OCI-LY7 (cell line): ENCODE measurements around the gene COP1.

Experiments used
- EZH2phosphoT487 ChIP-seq: fragments of 200-600 bp; sonication (generic); IDR thresholded peaks from 2 replicates; pipeline ENCODE4 v1.6.1; 2018; ENCODE audit warnings: low read depth, borderline replicate concordance, mild to moderate bottlenecking, mixed run types, antibody characterized with exemption, low read length, moderate library complexity, mixed read lengths
- TF ChIP-seq, protein P1 (sequence below): fragments of 200-600 bp; sonication (generic); conservative IDR thresholded peaks from 2 replicates; pipeline ENCODE4 v1.5.1; 2014; ENCODE audit warnings: mild to moderate bottlenecking, antibody characterized with exemption, low read length, moderate library complexity, mixed read lengths

DNA sequence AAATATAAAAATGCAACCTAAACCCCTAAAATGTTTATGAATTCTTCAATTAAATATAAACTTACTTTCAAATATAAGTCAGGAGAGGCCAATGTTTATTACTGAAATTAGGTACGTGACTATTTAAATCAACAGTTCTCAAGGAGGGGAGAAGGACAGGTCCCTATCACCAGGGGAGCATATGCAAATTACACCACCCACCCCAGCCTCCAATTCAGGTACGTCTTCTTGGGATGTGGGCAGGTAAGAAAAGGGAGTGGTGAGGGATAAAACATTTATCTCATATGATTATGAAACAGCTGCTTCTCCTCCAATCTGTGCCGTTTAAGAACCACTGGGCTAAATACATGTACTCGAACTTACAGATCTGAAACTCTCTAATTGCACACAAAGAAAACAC is 3.4 kb downstream of the COP1 start:
- TF ChIP-seq, protein P1, sequence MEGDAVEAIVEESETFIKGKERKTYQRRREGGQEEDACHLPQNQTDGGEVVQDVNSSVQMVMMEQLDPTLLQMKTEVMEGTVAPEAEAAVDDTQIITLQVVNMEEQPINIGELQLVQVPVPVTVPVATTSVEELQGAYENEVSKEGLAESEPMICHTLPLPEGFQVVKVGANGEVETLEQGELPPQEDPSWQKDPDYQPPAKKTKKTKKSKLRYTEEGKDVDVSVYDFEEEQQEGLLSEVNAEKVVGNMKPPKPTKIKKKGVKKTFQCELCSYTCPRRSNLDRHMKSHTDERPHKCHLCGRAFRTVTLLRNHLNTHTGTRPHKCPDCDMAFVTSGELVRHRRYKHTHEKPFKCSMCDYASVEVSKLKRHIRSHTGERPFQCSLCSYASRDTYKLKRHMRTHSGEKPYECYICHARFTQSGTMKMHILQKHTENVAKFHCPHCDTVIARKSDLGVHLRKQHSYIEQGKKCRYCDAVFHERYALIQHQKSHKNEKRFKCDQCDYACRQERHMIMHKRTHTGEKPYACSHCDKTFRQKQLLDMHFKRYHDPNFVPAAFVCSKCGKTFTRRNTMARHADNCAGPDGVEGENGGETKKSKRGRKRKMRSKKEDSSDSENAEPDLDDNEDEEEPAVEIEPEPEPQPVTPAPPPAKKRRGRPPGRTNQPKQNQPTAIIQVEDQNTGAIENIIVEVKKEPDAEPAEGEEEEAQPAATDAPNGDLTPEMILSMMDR = no peak
- no peak for TF ChIP-seq EZH2phosphoT487
